ENCODE measurements around the gene SMYD3. TPM values are rescaled to one million over a fixed set of nuclear protein-coding genes. Genes with fewer than 3 reads are reported as not detected.
"Not testable (repeated sequence)": the region's sequence is repeated elsewhere in the genome, so short reads cannot be mapped to it uniquely, and the experiment has no call there.

SMYD3 gene
- total RNA-seq, 2 experiments from 2014 or later, result 21.3 to 21.4 TPM

DNA sequence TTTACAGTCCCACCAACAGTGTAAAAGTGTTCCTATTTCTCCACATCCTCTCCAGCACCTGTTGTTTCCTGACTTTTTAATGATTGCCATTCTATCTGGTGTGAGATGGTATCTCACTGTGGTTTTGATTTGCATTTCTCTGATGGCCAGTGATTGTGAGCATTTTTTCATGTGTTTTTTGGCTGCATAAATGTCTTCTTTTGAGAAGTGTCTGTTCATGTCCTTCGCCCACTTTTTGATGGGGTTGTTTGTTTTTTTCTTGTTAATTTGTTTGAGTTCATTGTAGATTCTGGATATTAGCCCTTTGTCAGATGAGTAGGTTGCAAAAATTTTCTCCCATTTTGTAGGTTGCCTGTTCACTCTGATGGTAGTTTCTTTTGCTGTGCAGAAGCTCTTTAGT is 177.8 kb downstream of the SMYD3 start:
- H3K9me3 Mint-ChIP-seq, result not testable (repeated sequence)
- CTCF ChIA-PET, result interaction anchor here (1.0 kb wide), 1 partner anchor 199 kb away, joined by 3 read pairs; no protein-coding TSS in a partner anchor

DNA sequence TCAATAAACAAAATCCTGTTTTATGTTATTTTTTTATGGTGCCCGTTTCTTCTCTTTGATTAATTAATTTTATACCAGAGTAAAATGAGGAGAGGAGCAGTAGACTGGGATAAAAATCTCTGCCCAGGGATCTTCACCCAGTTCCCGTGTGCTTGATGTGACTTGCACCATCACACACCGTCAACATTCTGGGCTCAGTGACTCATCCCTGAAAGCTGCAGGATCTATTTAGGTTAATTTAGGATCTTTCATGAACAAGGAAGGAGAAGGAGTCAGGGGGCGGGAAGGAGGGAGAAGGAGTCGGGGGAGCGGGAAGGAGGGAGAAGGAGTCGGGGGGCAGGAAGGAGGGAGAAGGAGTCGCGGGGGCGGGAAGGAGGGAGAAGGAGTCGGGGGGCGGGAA is 182.4 kb downstream of the SMYD3 start:
- Mint-ChIP-seq H3K9me3 (peaks cover 4% of the 10 kb centered on the region), H3K4me1 (ENCODE audit: low read depth) (peaks cover 14% of the 10 kb centered on the region), H3K27ac (no peak overlapping the region), H3K27me3 (ENCODE audit: low read depth) (no peaks in the 10 kb centered on the region), H3K4me3 (no peak overlapping the region), H3K36me3 (ENCODE audit: low read depth) (peaks cover 28% of the 10 kb centered on the region)
- no peak for DNase-seq
- intact Hi-C loops (cut with micrococcal nuclease), result no loop called here
- CTCF ChIA-PET, result no interaction called here

More for the DNA sequence above, 177.8 kb downstream of the SMYD3 start:
- H3K27ac Mint-ChIP-seq, result peak overlapping the region; percentile 67
- peaks cover 54% of the 10 kb centered on the region for H3K4me1 Mint-ChIP-seq (ENCODE audit: low read depth)
- H3K4me3 Mint-ChIP-seq; DNase-seq; H3K27me3 Mint-ChIP-seq (ENCODE audit: low read depth): not testable (repeated sequence)
- intact Hi-C loops (cut with micrococcal nuclease), result loop anchor here (1.0 kb wide), 1 partner anchor 201 kb away; no protein-coding TSS in a partner anchor
- H3K36me3 Mint-ChIP-seq (ENCODE audit: low read depth), result peaks cover 55% of the 10 kb centered on the region

DNA sequence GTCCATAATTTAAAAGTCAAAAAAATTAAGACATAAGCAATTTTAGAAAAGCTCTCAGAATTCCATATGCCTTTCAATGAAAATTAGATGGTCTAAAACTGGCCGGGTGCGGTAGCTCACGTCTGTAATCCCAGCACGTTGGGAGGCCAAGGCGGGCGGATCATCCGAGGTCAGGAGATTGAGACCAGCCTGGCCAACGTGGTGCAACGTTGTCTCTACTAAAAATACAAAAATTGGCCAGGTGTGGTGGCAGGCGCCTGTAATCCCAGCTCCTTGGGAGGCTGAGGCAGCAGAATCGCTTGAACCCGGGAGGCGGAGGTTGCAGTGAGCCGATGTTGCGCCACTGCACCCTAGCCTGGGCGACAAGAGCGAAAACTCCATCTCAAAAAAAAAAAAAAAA is 183.0 kb downstream of the SMYD3 start:
- H3K9me3 Mint-ChIP-seq; H3K4me3 Mint-ChIP-seq; intact Hi-C loops (cut with micrococcal nuclease); H3K27ac Mint-ChIP-seq; H3K27me3 Mint-ChIP-seq (ENCODE audit: low read depth); DNase-seq: not testable (repeated sequence)
- Mint-ChIP-seq H3K4me1 (ENCODE audit: low read depth) (peaks cover 11% of the 10 kb centered on the region), H3K36me3 (ENCODE audit: low read depth) (peaks cover 25% of the 10 kb centered on the region)
- CTCF ChIA-PET, result interaction anchor here (0.6 kb wide), 1 partner anchor 490 kb away, joined by 3 read pairs; no protein-coding TSS in a partner anchor

DNA sequence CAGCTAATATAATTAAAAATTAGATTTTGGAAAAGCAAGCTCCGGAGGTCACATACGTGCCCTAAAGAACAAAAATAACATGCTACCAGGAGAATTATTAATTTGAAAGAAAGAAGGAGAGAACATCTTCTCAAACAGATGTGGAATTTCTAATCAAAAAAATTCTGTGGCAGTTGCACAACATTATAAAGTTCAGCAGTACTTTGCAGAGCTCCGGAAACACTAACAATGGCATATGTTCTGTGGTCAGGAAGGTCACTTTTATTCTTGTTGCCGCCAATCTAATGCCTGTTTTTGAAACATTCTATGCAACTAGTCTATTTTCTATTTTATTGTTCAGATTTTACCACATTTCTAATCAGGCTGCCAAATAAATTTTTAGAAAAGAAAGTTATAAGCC is 186.8 kb downstream of the SMYD3 start:
- no peak overlapping the region for H3K27ac Mint-ChIP-seq
- no peak overlapping the region for H3K4me3 Mint-ChIP-seq
- intact Hi-C loops (cut with micrococcal nuclease), result no loop called here
- H3K27me3 Mint-ChIP-seq (ENCODE audit: low read depth), result no peaks in the 10 kb centered on the region
- H3K9me3 Mint-ChIP-seq, result no peaks in the 10 kb centered on the region
- H3K4me1 Mint-ChIP-seq (ENCODE audit: low read depth), result peaks cover 9% of the 10 kb centered on the region
- peaks cover 11% of the 10 kb centered on the region for H3K36me3 Mint-ChIP-seq (ENCODE audit: low read depth)
- CTCF ChIA-PET, result no interaction called here
- no peak for DNase-seq

DNA sequence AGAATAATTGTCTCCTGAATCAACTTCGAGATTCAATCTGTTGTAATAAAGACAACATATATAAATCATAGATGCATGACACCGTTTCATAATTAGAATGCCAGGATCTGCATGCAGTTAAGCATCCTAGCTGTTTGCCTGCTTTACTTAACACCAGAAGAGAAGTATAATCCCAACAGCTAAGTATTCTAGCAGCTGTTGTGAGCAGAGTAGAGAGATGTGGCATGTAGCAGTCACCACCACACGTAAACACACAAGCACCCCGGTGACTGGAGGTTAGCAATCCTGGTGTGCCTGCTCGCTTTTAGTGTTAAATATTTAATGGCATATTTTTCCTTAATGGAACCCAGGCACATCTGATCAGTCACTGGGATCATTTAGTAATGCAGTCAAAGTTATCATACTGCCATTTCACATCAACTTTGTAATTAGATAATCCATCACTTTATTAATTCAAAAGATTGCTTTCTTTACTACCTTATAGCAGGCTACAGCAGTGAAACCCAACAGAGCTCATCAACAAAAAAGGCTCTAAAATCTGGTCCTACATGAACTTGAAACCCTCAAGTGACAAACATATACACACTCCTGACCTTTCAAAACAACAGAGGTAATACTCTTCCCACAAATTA is 187.9 kb downstream of the SMYD3 start:
- H3K4me3 Mint-ChIP-seq, result no peak overlapping the region
- intact Hi-C loops (cut with micrococcal nuclease), result no loop called here
- no peaks in the 10 kb centered on the region for H3K27me3 Mint-ChIP-seq (ENCODE audit: low read depth)
- H3K27ac Mint-ChIP-seq, result no peak overlapping the region
- H3K4me1 Mint-ChIP-seq (ENCODE audit: low read depth), result peaks cover 9% of the 10 kb centered on the region
- DNase-seq, result no peak
- CTCF ChIA-PET, result no interaction called here
- peaks cover 9% of the 10 kb centered on the region for H3K36me3 Mint-ChIP-seq (ENCODE audit: low read depth)
- no peaks in the 10 kb centered on the region for H3K9me3 Mint-ChIP-seq

DNA sequence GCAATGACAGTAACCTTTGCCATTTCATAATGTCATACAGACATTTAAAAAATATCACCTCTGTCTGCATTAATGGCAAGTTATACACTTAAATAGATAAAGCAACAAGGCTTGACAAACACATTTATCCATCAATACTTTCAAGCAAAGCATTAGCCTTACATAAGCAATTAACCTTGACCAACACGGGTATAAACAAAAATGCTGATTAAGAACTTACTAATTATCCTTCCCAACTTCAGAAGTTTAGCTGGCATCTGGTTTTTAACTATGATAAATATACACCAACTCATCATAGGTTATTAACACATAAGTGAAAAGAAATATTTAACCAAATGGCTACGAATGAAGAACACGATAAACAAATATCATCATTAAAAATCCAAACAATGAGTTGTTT is 188.5 kb downstream of the SMYD3 start:
- CTCF ChIA-PET, result no interaction called here
- H3K27me3 Mint-ChIP-seq (ENCODE audit: low read depth), result no peaks in the 10 kb centered on the region
- no peak overlapping the region for H3K4me3 Mint-ChIP-seq
- no peak for DNase-seq
- peaks cover 9% of the 10 kb centered on the region for H3K4me1 Mint-ChIP-seq (ENCODE audit: low read depth)
- peaks cover 9% of the 10 kb centered on the region for H3K36me3 Mint-ChIP-seq (ENCODE audit: low read depth)
- intact Hi-C loops (cut with micrococcal nuclease), result no loop called here
- no peak overlapping the region for H3K27ac Mint-ChIP-seq
- H3K9me3 Mint-ChIP-seq, result no peaks in the 10 kb centered on the region

DNA sequence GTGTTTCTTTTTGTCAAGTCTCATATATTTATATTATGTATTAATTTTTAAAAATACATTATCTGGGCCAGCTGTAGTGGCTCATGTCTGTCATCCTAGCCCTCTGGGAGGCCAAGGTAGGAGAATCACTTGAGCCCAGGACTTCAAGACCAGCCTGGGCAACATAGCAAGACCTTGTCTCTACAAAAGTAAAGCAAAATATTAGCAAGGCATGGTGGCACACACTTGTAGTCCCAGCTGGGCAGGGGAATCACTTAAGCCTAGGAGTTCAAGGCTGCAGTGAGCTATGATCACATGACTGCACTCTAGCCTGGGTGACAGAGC is 189.1 kb downstream of the SMYD3 start:
- Mint-ChIP-seq H3K36me3 (ENCODE audit: low read depth) (peaks cover 11% of the 10 kb centered on the region), H3K4me3 (no peak overlapping the region), H3K27ac (no peak overlapping the region), H3K9me3 (no peaks in the 10 kb centered on the region), H3K27me3 (ENCODE audit: low read depth) (no peaks in the 10 kb centered on the region), H3K4me1 (ENCODE audit: low read depth) (peaks cover 9% of the 10 kb centered on the region)
- intact Hi-C loops (cut with micrococcal nuclease), result no loop called here
- no peak for DNase-seq
- CTCF ChIA-PET, result no interaction called here

DNA sequence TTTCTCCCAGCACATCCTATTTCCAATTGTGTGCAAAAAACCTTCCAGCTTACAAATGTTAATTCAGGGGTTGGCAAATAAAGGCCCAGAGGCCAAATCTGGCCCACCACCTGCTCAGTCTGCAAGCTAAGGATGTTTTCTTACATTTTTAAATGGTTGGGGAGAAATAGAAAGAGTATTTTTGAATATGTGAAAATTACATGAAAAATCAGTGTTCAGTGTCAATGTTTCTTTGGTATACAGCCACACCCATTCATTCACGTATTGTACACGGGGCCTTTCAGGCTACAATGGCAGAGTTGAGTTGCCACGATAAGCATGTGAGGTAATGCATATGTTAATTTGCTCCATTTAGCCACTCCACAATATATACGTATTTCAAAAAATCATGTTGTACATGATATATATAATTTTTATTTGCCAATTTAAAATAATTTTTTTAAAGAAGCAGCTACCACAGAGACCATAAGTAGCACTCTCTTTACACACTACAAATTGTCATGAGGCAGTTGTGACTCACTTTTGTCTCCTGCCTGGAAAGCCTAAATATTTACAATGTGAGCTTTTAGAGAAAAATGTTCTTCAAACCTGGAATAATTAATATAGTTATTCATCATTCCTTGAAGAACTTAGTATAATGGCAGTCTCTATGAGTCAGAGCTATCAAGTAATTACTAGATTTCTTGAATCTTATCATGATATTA is 189.6 kb downstream of the SMYD3 start:
- peaks cover 11% of the 10 kb centered on the region for H3K36me3 Mint-ChIP-seq (ENCODE audit: low read depth)
- intact Hi-C loops (cut with micrococcal nuclease), result no loop called here
- CTCF ChIA-PET, result no interaction called here

DNA sequence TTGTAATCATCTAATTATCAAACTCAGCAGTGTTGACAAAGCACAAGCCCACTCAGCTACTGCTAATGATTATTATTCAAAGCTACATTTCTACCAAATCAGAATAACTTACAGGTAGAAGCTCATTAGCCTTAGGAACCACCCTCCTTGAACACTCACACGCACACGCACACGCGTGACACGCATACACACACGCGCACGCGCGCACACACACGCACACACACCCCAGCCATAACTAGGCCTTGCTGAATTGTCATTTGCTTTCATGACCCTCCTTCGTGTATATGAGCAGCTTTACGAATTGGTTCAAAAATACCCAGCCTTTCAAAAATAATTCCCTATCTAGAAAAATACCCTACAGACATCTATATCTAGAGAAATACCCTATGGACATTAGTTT is 195.6 kb downstream of the SMYD3 start:
- Mint-ChIP-seq H3K4me1 (ENCODE audit: low read depth) (no peaks in the 10 kb centered on the region), H3K4me3 (no peak overlapping the region), H3K36me3 (ENCODE audit: low read depth) (peaks cover 18% of the 10 kb centered on the region), H3K27me3 (ENCODE audit: low read depth) (no peaks in the 10 kb centered on the region), H3K9me3 (no peaks in the 10 kb centered on the region), H3K27ac (no peak overlapping the region)
- CTCF ChIA-PET, result no interaction called here
- DNase-seq, result no peak
- intact Hi-C loops (cut with micrococcal nuclease), result no loop called here

More for the DNA sequence above, 189.6 kb downstream of the SMYD3 start:
- Mint-ChIP-seq H3K4me1 (ENCODE audit: low read depth) (peaks cover 9% of the 10 kb centered on the region), H3K27ac (no peak overlapping the region), H3K9me3 (no peaks in the 10 kb centered on the region), H3K27me3 (ENCODE audit: low read depth) (no peaks in the 10 kb centered on the region), H3K4me3 (no peak overlapping the region)
- no peak for DNase-seq

DNA sequence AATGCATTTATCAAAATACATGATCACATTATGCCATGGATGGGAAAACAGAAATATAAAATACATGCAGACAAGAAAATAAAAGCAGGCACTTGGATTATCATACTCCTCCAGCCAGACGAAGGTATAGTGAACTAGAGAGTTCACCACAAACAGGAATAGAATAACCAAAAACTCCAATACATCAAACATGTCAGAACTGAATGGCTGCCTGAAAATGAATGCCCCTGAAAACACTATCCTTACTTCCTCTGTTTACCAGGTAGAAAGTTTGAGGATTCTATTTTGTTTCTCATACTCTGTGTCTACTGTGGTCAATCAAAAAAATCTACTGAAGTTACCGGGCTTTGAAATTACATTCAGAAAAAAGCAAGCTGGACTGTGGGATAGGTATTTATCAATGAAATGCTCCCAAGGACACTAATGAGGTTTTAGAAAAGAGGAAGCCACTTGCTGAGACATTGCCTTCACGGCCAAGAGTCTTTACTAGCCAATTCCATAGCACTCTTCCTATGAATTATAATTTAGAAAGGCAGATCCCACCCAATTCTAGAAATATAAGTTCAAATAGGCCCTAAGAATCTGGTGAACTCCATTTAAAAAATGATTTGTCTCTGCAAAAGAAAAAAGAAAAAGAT is 197.7 kb downstream of the SMYD3 start:
- no peaks in the 10 kb centered on the region for H3K9me3 Mint-ChIP-seq
- CTCF ChIA-PET, result no interaction called here
- no peak for DNase-seq
- no peaks in the 10 kb centered on the region for H3K4me1 Mint-ChIP-seq (ENCODE audit: low read depth)
- no peak overlapping the region for H3K27ac Mint-ChIP-seq
- H3K36me3 Mint-ChIP-seq (ENCODE audit: low read depth), result peaks cover 16% of the 10 kb centered on the region
- no peak overlapping the region for H3K4me3 Mint-ChIP-seq
- H3K27me3 Mint-ChIP-seq (ENCODE audit: low read depth), result no peaks in the 10 kb centered on the region
- intact Hi-C loops (cut with micrococcal nuclease), result no loop called here

DNA sequence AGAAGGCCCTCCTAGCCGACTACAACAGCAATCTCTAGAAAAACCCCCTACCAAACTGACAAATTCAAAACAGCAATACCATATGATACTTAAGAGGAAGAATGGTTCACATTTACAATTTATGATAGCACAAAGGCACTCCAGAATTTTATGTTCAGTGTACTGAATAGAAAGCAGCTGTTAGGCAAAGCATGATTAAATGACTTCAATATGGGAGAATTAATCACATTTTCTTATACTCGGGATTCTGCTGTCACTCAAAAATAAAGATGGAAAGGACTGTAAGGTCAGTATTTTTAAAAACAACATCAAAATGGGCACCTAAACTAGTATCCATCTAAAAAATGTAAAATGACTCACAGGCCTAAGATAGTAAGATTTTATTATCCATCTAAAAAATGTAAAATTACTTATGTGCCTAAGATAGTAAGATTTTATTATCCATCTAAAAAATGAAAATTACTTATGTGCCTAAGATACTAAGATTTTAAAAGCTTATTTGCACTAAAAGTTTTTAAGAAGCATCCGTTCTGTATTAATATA is 198.5 kb downstream of the SMYD3 start:
- Mint-ChIP-seq H3K27ac (no peak overlapping the region), H3K36me3 (ENCODE audit: low read depth) (peaks cover 16% of the 10 kb centered on the region), H3K9me3 (no peaks in the 10 kb centered on the region), H3K27me3 (ENCODE audit: low read depth) (no peaks in the 10 kb centered on the region), H3K4me1 (ENCODE audit: low read depth) (no peaks in the 10 kb centered on the region), H3K4me3 (no peak overlapping the region)
- CTCF ChIA-PET, result no interaction called here
- intact Hi-C loops (cut with micrococcal nuclease), result no loop called here
- DNase-seq, result no peak

DNA sequence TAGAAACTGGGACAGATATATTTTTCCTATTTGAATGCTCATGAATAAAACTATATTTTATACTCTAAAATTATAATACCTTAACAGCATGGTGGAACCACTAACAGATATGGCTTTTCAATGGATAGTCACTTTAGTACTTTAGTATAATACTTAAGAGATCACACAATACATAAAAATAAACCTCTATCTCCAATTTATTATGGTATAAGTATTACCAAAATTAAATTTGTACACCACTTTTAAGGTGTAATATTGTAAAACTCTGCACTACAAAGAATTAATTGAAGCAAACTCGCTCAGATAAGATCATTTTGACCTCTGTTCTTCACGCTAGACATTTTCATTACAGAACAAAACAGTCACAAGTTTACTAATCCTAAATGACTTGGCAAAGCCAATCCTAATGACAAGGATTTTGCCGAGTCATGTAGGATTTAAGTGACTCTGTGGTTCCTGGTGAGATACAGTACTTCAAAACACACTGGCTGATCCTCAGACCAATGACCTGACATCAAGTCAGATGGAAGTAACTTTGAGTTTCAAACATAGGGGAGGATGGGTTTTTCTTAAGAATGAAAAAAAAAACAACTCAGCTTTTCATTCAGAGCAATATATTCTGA is 200.6 kb downstream of the SMYD3 start:
- CTCF ChIA-PET, result interaction anchor here (0.6 kb wide), 1 partner anchor 1650 kb away, joined by 3 read pairs; no protein-coding TSS in a partner anchor
- DNase-seq, result no peak
- Mint-ChIP-seq H3K27ac (no peak overlapping the region), H3K4me3 (no peak overlapping the region), H3K27me3 (ENCODE audit: low read depth) (no peaks in the 10 kb centered on the region), H3K36me3 (ENCODE audit: low read depth) (peaks cover 8% of the 10 kb centered on the region), H3K9me3 (no peaks in the 10 kb centered on the region), H3K4me1 (ENCODE audit: low read depth) (no peaks in the 10 kb centered on the region)
- intact Hi-C loops (cut with micrococcal nuclease), result no loop called here

All from activated naive CD4-positive, alpha-beta T cell treated with anti-CD3 and anti-CD28 coated beads for 36 hours (primary cell).